Activated CD4-positive, alpha-beta memory T cell treated with anti-CD3 and anti-CD28 coated beads, Interleukin-2, amount 10 ng/mL, durations not matched to agents 7 days and 5 days (primary cell): ENCODE results near the gene SNX19. TPM values are rescaled to one million over a fixed set of nuclear protein-coding genes. Genes with fewer than 3 reads are reported as not detected.

Experiments used
- CTCF ChIA-PET: fragments of 350-600 bp; sonication (Branson Sonifier 250); formaldehyde crosslinking; loops from one replicate; lab custom pipeline; 2021; ENCODE audit warnings: antibody characterized with exemption, inconsistent platforms; lab: Charles Lee
- POLR2A ChIA-PET: fragments of 350-600 bp; sonication (Branson Sonifier 250); formaldehyde crosslinking; loops from one replicate; lab custom pipeline; 2021; ENCODE audit warnings: antibody characterized with exemption; lab: Charles Lee
- DNase-seq: peaks from one replicate; pipeline ENCODE4 v3.0.0-alpha.2; 2020
- H3K27ac Mint-ChIP-seq: one replicate; pipeline ENCODE4 v1.8.0; 2021; ENCODE audit warnings: mild to moderate bottlenecking, mixed read lengths
- H3K27me3 Mint-ChIP-seq: one replicate; pipeline ENCODE4 v1.8.0; 2021; ENCODE audit warnings: mixed read lengths
- H3K36me3 Mint-ChIP-seq: one replicate; pipeline ENCODE4 v1.8.0; 2021; ENCODE audit warnings: low read depth, mixed read lengths
- H3K4me1 Mint-ChIP-seq: one replicate; pipeline ENCODE4 v1.8.0; 2021; ENCODE audit warnings: mixed read lengths
- H3K4me3 Mint-ChIP-seq: one replicate; pipeline ENCODE4 v1.8.0; 2021; ENCODE audit warnings: mild to moderate bottlenecking, mixed read lengths
- H3K9me3 Mint-ChIP-seq: one replicate; pipeline ENCODE4 v1.8.0; 2021; ENCODE audit warnings: mixed read lengths
- total RNA-seq, 2 experiments: library from RNA; stranded (reverse); gene quantifications; one replicate each; pipeline ENCODE4 v1.2.3, GENCODE V29; 2021

The SNX19 gene
- total RNA-seq, 2 experiments from 2014 or later, result 38.0 to 41.8 TPM

DNA sequence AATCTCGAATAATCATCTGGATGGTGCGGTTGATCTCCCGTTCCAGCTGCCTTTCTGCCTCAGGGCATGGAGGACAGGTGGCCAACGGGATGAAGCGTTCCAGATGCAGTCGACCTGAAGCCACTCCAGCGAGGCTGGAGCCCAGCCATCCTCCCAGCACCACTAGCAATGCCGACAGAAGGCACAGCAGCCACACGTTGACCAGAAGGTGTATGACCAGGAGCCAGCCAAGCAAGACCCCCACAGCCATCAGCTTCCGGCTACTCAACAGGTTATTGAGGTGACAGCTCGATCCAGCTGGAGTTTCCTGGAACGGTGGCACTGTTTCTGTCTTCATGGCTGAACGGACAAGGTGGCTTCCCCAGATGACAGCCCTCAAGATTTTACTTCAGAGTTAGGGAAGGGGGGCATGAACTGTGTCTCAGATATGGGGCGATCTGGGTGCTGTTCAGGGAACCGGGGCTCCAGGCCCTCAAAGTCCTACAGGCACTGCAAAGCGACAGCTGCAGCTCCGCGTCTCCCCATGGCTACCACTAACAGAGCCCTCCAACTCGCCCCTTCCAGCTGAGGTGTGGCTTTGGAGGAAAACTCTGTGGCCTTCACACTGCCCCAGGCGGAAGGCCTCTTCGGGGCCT is 559 bp downstream of the SNX19 start:
- Mint-ChIP-seq H3K4me3 (peak overlapping the region; percentile 80), H3K27ac (peak overlapping the region; percentile 68), H3K27me3 (peaks cover 4% of the 10 kb centered on the region), H3K4me1 (peaks cover 45% of the 10 kb centered on the region), H3K9me3 (no peaks in the 10 kb centered on the region), H3K36me3 (peaks cover 35% of the 10 kb centered on the region)
- CTCF ChIA-PET, result interaction anchor here (0.6 to 3.5 kb wide), 23 partner anchors 8 to 913 kb away, joined by 3 to 69 read pairs (median 5); partner anchors contain the start of gene PRDM10
- no peak for DNase-seq
- POLR2A ChIA-PET, result interaction anchor here (0.6 to 2.2 kb wide), 7 partner anchors 8 to 672 kb away, joined by 3 to 10 read pairs (median 4); no protein-coding TSS in a partner anchor

DNA sequence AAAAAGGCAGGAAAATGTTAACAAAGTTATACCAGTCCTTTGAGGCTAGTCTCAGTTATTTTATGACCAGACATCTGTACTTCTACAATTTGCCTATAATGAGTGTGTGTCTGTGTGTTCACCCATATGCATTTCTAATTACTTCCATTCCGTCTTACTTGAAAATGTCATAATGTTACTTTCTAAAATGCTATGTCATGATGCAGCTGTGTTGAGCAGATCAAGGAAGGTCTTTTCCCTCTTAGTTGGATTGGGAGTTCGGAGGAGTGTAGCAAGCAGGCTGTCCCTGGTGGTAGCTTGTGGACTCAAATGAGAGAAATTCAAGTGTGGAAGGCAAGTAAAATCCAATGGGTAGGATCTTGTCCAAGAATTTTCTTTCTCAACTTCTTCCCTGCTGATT is 3.0 kb downstream of the SNX19 start:
- H3K9me3 Mint-ChIP-seq, result no peaks in the 10 kb centered on the region
- H3K36me3 Mint-ChIP-seq, result peaks cover 51% of the 10 kb centered on the region
- POLR2A ChIA-PET, result no interaction called here
- H3K27me3 Mint-ChIP-seq, result no peaks in the 10 kb centered on the region
- H3K4me3 Mint-ChIP-seq, result no peak overlapping the region
- no peak for DNase-seq
- CTCF ChIA-PET, result interaction anchor here (0.6 to 1.7 kb wide), 2 partner anchors 14 to 19 kb away, joined by 3 to 5 read pairs; no protein-coding TSS in a partner anchor
- H3K4me1 Mint-ChIP-seq, result peaks cover 49% of the 10 kb centered on the region
- no peak overlapping the region for H3K27ac Mint-ChIP-seq

DNA sequence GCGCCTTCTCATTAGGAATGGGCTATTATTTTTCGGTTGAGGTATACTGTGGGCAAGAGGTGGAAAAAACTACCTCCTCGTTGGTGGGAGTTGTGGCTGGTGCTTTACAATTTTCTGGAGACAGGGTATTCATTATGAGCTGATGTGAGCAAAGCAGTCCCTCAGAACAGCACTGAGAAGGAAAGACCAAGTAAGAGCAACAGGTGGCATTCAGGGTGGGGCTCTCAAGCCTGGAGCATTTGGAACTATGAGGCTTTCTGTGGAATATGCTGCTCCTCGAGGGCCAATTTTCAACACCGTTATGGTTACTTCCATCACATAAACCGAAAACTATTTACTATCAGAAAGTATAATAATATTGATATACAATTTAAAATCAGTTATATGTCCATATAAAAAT is 3.7 kb downstream of the SNX19 start:
- no peak for DNase-seq
- ChIA-PET CTCF (no interaction called here), POLR2A (no interaction called here)
- no peak overlapping the region for H3K4me3 Mint-ChIP-seq
- no peaks in the 10 kb centered on the region for H3K9me3 Mint-ChIP-seq
- H3K27ac Mint-ChIP-seq, result no peak overlapping the region
- peaks cover 49% of the 10 kb centered on the region for H3K4me1 Mint-ChIP-seq
- peaks cover 58% of the 10 kb centered on the region for H3K36me3 Mint-ChIP-seq
- H3K27me3 Mint-ChIP-seq, result no peaks in the 10 kb centered on the region

DNA sequence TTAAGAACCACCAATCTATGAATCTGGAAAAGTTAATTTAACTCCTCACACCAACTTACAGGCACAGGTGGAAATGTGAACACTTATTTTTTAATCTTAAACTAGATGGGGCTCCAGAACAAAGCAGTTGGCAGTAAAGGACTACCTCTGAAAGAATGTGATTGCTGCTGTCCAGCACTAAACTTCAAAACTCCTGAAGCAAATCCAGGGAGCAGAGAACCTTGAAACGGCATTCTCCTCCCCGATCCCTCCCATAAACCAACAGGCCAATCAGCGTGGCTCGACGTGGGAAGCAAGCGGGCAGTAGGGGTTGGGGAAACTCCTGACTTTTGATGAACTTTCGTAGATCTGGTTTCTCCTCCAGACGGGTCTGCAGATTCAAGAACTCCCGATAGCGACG is 5.0 kb downstream of the SNX19 start:
- no peaks in the 10 kb centered on the region for H3K27me3 Mint-ChIP-seq
- H3K36me3 Mint-ChIP-seq, result peaks cover 70% of the 10 kb centered on the region
- POLR2A ChIA-PET, result no interaction called here
- H3K27ac Mint-ChIP-seq, result no peak overlapping the region
- no peak overlapping the region for H3K4me3 Mint-ChIP-seq
- peaks cover 43% of the 10 kb centered on the region for H3K4me1 Mint-ChIP-seq
- DNase-seq, result no peak
- CTCF ChIA-PET, result no interaction called here
- no peaks in the 10 kb centered on the region for H3K9me3 Mint-ChIP-seq

DNA sequence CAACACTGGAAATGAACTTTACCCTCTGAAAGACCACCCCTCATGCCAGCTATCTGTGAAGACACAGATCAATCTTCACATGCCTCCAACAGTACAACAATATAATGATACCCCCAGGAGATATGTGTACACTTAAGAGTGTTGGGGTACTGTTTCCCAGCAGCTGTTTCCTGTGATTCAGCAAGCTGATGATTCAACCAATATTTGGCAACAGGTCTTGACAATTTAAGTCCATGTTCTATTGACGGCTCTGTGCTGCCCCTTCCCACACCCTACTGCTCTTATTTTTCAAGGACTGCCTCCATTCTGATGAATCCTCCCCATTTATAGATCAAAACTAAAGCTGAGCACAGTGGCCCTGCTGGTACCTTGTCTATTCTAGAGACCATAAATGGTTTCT is 6.6 kb downstream of the SNX19 start:
- H3K9me3 Mint-ChIP-seq, result no peaks in the 10 kb centered on the region
- CTCF ChIA-PET, result interaction anchor here (1.7 kb wide), 1 partner anchor 12 kb away, joined by 3 read pairs; no protein-coding TSS in a partner anchor
- POLR2A ChIA-PET, result no interaction called here
- DNase-seq, result no peak
- H3K36me3 Mint-ChIP-seq, result peaks cover 79% of the 10 kb centered on the region
- peaks cover 32% of the 10 kb centered on the region for H3K4me1 Mint-ChIP-seq
- no peak overlapping the region for H3K4me3 Mint-ChIP-seq
- H3K27me3 Mint-ChIP-seq, result no peaks in the 10 kb centered on the region
- no peak overlapping the region for H3K27ac Mint-ChIP-seq

DNA sequence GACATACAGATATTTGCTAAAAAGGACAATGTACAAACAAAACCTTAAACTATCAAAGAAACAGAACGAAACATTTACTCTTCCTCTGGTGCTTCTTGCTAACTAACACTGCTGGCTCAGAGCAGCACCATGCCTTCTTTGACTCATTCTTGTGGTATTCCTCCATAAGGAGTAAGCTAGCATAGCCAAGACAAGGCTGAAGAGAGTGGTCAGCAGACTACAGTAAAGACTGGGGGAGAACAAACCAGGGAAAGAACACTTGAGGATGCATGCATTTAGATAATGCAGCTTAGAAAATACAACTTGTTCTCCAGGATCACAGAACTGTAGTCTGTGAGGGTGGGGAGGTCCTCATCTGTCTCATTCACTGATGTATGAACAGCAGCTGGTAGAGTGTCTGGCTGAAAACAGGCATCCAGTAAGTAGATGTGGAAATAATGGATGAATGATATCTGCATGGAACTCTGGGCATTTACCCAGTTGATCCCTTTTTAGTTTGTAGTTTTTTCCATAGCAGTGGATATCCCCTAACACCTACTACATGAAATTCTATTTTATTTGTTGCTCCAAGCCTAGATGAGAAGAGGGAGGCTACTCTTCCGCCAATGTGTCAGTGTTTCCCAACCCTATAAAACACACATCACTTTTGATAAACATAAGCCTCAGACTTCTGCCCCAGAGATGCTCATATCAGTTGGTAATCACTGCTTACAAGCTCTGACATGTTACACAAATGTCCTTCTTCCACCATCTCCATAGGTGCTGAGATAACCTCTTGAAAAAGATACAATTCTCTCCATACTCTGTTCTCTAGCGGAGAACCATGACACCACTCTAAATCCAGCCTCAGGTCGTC is 7.3 kb downstream of the SNX19 start:
- DNase-seq, result no peak
- Mint-ChIP-seq H3K9me3 (no peaks in the 10 kb centered on the region), H3K27me3 (no peaks in the 10 kb centered on the region), H3K4me1 (peaks cover 26% of the 10 kb centered on the region), H3K4me3 (no peak overlapping the region), H3K27ac (no peak overlapping the region), H3K36me3 (peaks cover 78% of the 10 kb centered on the region)
- CTCF ChIA-PET, result interaction anchor here (1.7 kb wide), 1 partner anchor 11 kb away, joined by 3 read pairs; no protein-coding TSS in a partner anchor
- POLR2A ChIA-PET, result no interaction called here

DNA sequence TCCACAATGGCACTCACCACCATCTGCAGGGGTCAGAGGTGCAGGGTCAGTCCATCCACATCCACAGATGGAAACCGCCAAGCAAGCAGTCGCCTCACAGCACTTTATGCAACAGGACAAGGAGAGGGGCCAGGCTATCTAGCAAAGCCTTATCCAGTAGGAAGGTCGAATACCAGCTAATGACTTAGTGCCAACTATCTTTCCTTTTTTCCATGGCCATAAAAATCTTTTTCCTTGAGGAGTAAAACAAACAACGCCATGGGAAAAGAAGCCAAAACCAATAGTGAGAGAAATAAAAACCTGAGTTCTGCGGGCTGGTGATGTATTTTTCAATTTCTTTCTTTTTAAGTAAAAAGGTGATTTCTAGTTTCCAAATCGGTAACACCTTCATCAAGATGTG is 8.2 kb downstream of the SNX19 start:
- no peak overlapping the region for H3K4me3 Mint-ChIP-seq
- H3K36me3 Mint-ChIP-seq, result peaks cover 76% of the 10 kb centered on the region
- no peaks in the 10 kb centered on the region for H3K9me3 Mint-ChIP-seq
- H3K27ac Mint-ChIP-seq, result no peak overlapping the region
- no peaks in the 10 kb centered on the region for H3K27me3 Mint-ChIP-seq
- CTCF ChIA-PET, result interaction anchor here (1.7 to 2.6 kb wide), 2 partner anchors 8 to 14 kb away, joined by 6 to 9 read pairs; partner anchors contain the start of gene SNX19
- DNase-seq, result no peak
- POLR2A ChIA-PET, result interaction anchor here (0.8 kb wide), 1 partner anchor 8 kb away, joined by 5 read pairs; the partner anchor contains the start of gene SNX19
- H3K4me1 Mint-ChIP-seq, result peaks cover 19% of the 10 kb centered on the region

DNA sequence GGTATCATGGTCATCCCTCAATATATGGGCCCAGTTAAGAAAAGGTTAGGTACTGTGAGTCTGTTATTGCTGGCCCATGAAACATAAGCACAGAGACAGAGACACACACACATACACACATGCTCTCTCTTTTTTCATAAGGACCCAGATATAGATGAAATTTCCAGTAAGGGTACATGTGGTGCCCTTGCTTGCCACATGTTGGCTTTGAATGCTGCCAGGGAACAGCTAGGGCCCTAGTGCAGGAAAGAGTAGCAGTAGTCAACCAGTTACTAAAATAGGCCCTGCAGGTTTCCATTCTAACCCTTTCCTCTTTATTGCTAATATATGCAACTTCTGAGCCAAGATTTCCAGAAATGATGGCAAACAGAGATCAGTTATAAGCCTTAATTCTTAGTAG is 9.1 kb downstream of the SNX19 start:
- no peak for DNase-seq
- ChIA-PET POLR2A (interaction anchor here (0.8 kb wide), 1 partner anchor 9 kb away, joined by 5 read pairs; the partner anchor contains the start of gene SNX19), CTCF (interaction anchor here (1.7 to 2.6 kb wide), 3 partner anchors 9 to 13 kb away, joined by 6 to 9 read pairs (median 8); partner anchors contain the start of gene SNX19)
- Mint-ChIP-seq H3K4me1 (peaks cover 13% of the 10 kb centered on the region), H3K4me3 (no peak overlapping the region), H3K27ac (no peak overlapping the region), H3K9me3 (no peaks in the 10 kb centered on the region), H3K27me3 (no peaks in the 10 kb centered on the region), H3K36me3 (peaks cover 77% of the 10 kb centered on the region)

DNA sequence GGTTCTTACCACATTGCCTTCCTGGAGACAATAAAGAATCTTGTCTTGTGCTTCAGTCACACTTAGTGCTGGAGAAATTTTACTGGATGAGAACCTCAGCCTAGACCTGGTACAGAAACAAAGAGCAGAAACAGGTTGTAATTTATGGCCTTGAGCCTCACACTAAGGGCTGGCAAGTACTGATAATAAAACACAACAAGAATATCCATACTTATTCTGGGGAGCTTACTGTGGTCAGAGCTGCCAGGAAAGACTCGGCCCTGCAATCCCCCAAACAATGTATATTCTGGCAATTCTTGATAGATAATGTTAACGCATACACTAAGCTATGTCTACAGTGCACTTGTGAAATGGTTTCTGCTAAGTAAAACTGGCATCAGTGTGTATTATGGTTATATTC is 9.7 kb downstream of the SNX19 start:
- POLR2A ChIA-PET, result interaction anchor here (2.6 kb wide), 1 partner anchor 9 kb away, joined by 10 read pairs; the partner anchor contains the start of gene SNX19

DNA sequence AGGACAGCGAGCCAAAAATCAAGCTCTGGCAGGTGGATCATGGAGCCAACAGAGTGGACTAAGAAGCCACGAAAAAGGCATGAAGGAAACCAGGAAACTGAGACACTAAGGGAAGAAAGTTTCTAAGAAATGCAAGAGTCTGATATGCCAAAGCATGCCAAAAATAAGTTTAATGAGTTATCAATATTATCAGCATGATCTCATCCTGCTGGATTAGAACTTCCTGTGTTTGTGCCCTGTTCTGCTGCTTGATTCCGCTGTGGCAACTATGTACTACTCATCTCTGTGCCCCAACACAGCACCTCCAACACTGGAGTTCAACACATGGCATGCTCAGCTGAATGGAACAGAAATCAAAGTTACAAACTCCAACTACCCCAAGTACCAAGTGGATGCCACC is 10.8 kb downstream of the SNX19 start:
- Mint-ChIP-seq H3K4me1 (peaks cover 4% of the 10 kb centered on the region), H3K36me3 (peaks cover 79% of the 10 kb centered on the region), H3K27ac (no peak overlapping the region), H3K27me3 (no peaks in the 10 kb centered on the region), H3K4me3 (no peak overlapping the region), H3K9me3 (no peaks in the 10 kb centered on the region)
- ChIA-PET POLR2A (interaction anchor here (0.7 to 2.6 kb wide), 2 partner anchors 10 to 81 kb away, joined by 3 to 10 read pairs; partner anchors contain the start of gene SNX19), CTCF (interaction anchor here (1.4 to 9.3 kb wide), 3 partner anchors 10 to 42 kb away, joined by 3 to 69 read pairs (median 8); partner anchors contain the start of gene SNX19)
- no peak for DNase-seq

More for the DNA sequence above, 9.7 kb downstream of the SNX19 start:
- H3K27me3 Mint-ChIP-seq, result no peaks in the 10 kb centered on the region
- H3K36me3 Mint-ChIP-seq, result peaks cover 77% of the 10 kb centered on the region
- no peak overlapping the region for H3K27ac Mint-ChIP-seq
- no peaks in the 10 kb centered on the region for H3K9me3 Mint-ChIP-seq
- DNase-seq, result no peak
- peaks cover 8% of the 10 kb centered on the region for H3K4me1 Mint-ChIP-seq
- H3K4me3 Mint-ChIP-seq, result no peak overlapping the region
- CTCF ChIA-PET, result interaction anchor here (1.7 to 9.3 kb wide), 4 partner anchors 9 to 13 kb away, joined by 6 to 69 read pairs (median 8); partner anchors contain the start of gene SNX19

DNA sequence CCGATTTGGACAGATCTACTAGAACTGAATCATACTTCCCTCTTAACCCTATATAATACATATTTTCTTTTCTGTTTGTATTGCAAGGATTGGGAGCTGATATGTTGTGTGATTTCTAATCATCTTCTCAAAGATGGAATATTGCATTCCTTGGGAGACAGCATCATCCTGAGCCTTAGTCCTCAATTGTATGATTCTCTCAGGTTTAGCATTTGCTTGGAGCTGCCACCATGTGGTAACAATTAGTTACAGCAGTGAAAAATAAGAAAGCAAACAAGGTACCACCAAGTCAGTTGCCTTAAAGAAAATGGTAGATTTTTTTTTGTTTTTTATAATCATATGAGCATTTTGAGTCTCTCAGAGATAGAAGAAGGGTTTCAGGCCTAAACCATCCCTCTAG is 11.9 kb downstream of the SNX19 start:
- Mint-ChIP-seq H3K4me3 (no peak overlapping the region), H3K27me3 (no peaks in the 10 kb centered on the region), H3K9me3 (no peaks in the 10 kb centered on the region), H3K27ac (no peak overlapping the region), H3K4me1 (peaks cover 3% of the 10 kb centered on the region), H3K36me3 (peaks cover 78% of the 10 kb centered on the region)
- DNase-seq, result no peak
- ChIA-PET CTCF (interaction anchor here (0.6 to 9.3 kb wide), 6 partner anchors 9 to 1610 kb away, joined by 3 to 69 read pairs (median 4); partner anchors contain the start of gene SNX19), POLR2A (interaction anchor here (2.6 kb wide), 1 partner anchor 11 kb away, joined by 10 read pairs; the partner anchor contains the start of gene SNX19)

DNA sequence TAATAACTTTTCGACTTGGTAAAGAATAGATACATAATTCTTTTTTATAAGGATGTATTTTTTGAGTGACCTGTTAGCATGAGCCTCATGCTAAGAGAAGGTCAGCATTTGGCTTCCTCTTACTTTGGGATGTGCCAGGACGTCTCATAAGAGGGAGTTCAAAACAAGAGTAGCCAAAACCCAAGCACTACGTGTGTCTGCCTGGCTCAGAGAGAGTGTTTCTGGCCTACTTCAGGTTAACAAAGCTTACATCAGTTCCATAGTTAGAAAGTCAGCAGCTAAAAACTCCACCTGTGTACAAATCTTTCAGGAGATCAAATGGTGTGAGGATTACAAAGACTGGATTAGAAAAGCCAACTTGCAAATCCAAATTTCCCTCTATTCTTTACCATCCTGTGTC is 13.9 kb downstream of the SNX19 start:
- H3K36me3 Mint-ChIP-seq, result peaks cover 78% of the 10 kb centered on the region
- POLR2A ChIA-PET, result no interaction called here
- CTCF ChIA-PET, result interaction anchor here (9.3 kb wide), 1 partner anchor 13 kb away, joined by 69 read pairs; the partner anchor contains the start of gene SNX19
- no peak overlapping the region for H3K27ac Mint-ChIP-seq
- H3K9me3 Mint-ChIP-seq, result no peaks in the 10 kb centered on the region
- H3K4me3 Mint-ChIP-seq, result no peak overlapping the region
- H3K4me1 Mint-ChIP-seq, result no peaks in the 10 kb centered on the region
- H3K27me3 Mint-ChIP-seq, result no peaks in the 10 kb centered on the region
- DNase-seq, result no peak
